Neuronal stem cell (in vitro differentiated cells): ENCODE results near the gene SEMA3B.

Experiments
- DNase-seq: peaks from one replicate; pipeline ENCODE4 v3.0.0-alpha.2; 2013; ENCODE audit warnings: low spot score
- H2AFZ ChIP-seq: one replicate; pipeline ENCODE4 v1.6.1; 2013; ENCODE audit warnings: mild to moderate bottlenecking, low read length, inconsistent platforms
- H2AK5ac ChIP-seq: 2 replicates; pipeline ENCODE4 v1.6.1; 2013; ENCODE audit warnings: low read depth, mild to moderate bottlenecking, inconsistent platforms, low read length, moderate library complexity, mixed read lengths
- H2BK120ac ChIP-seq: 2 replicates; pipeline ENCODE4 v1.6.1; 2013; ENCODE audit warnings: low read depth, mild to moderate bottlenecking, inconsistent platforms, low read length, moderate library complexity, mixed read lengths
- H2BK12ac ChIP-seq: one replicate; pipeline ENCODE4 v1.6.1; 2013; ENCODE audit warnings: low read length, inconsistent platforms
- H2BK15ac ChIP-seq: 2 replicates; pipeline ENCODE4 v1.6.1; 2013; ENCODE audit warnings: mild to moderate bottlenecking, low read length, inconsistent platforms, mixed read lengths
- H2BK5ac ChIP-seq: one replicate; pipeline ENCODE4 v1.6.1; 2013; ENCODE audit warnings: inconsistent platforms, mild to moderate bottlenecking, low read length, moderate library complexity
- H3K14ac ChIP-seq: one replicate; pipeline ENCODE4 v1.6.1; 2013; ENCODE audit warnings: low read length, inconsistent platforms
- H3K18ac ChIP-seq: 2 replicates; pipeline ENCODE4 v1.6.1; 2013; ENCODE audit warnings: low read length, inconsistent platforms
- H3K23ac ChIP-seq: 2 replicates; pipeline ENCODE4 v1.6.1; 2013; ENCODE audit warnings: low read depth, mild to moderate bottlenecking, mixed read lengths, low read length, inconsistent platforms; ENCODE audit not compliant: poor library complexity
- H3K27ac ChIP-seq: replicated peaks from 3 replicates; pipeline ENCODE4 v1.5.1; 2013; ENCODE audit warnings: low read length, inconsistent platforms
- H3K27me3 ChIP-seq, 3 experiments: 2 replicates each; pipeline ENCODE4 v1.6.1; 2013; ENCODE audit warnings: low read length in 3 of 3, mild to moderate bottlenecking in 2 of 3, inconsistent platforms in 1 of 3, low read depth in 1 of 3, mixed read lengths in 1 of 3, moderate library complexity in 1 of 3; ENCODE audit not compliant: control insufficient read depth in 3 of 3, insufficient read depth in 3 of 3
- H3K36me3 ChIP-seq, 2 donors: replicated peaks in 1 of 2; 2 replicates each; pipeline ENCODE4 v1.6.1; 2013; ENCODE audit warnings: low read length in 2 of 2; ENCODE audit not compliant: control insufficient read depth in 2 of 2, insufficient read depth in 2 of 2
- H3K4ac ChIP-seq: 2 replicates; pipeline ENCODE4 v1.6.1; 2013; ENCODE audit warnings: inconsistent platforms, mild to moderate bottlenecking, low read length, moderate library complexity
- H3K4me1 ChIP-seq, 2 donors: 1 replicate in 1 of 2; 2 replicates in 1 of 2; pipeline ENCODE4 v1.6.1; 2013; ENCODE audit warnings: low read length in 2 of 2, low read depth in 1 of 2; ENCODE audit not compliant: control insufficient read depth in 2 of 2, insufficient read depth in 1 of 2
- H3K4me2 ChIP-seq: one replicate; pipeline ENCODE4 v1.6.1; 2013; ENCODE audit warnings: mild to moderate bottlenecking, low read length, inconsistent platforms; ENCODE audit not compliant: insufficient read depth, poor library complexity, severe bottlenecking
- H3K4me3 ChIP-seq, 2 donors: 2 replicates each; pipeline ENCODE4 v1.5.1; 2013; ENCODE audit warnings: low read length in 2 of 2, mild to moderate bottlenecking in 2 of 2, inconsistent platforms in 1 of 2, moderate library complexity in 1 of 2
- H3K79me1 ChIP-seq: one replicate; pipeline ENCODE4 v1.6.1; 2013; ENCODE audit warnings: low read depth, mild to moderate bottlenecking, inconsistent platforms, low read length, moderate library complexity
- H3K9ac ChIP-seq: one replicate; pipeline ENCODE4 v1.6.1; 2013; ENCODE audit warnings: mild to moderate bottlenecking, low read depth, low read length, inconsistent platforms; ENCODE audit not compliant: poor library complexity
- H3K9me3 ChIP-seq, 2 donors: replicated peaks in 1 of 2; 2 replicates each; pipeline versions ENCODE3 to v1.6.1; 2013; ENCODE audit warnings: low read length in 2 of 2, mild to moderate bottlenecking in 2 of 2, inconsistent platforms in 1 of 2, low read depth in 1 of 2, mixed read lengths in 1 of 2, moderate library complexity in 1 of 2; ENCODE audit not compliant: control insufficient read depth in 2 of 2, insufficient read depth in 1 of 2
- H4K8ac ChIP-seq: one replicate; pipeline ENCODE4 v1.6.1; 2013; ENCODE audit warnings: low read depth, mild to moderate bottlenecking, inconsistent platforms, low read length, moderate library complexity
- H4K91ac ChIP-seq: one replicate; pipeline ENCODE4 v1.6.1; 2013; ENCODE audit warnings: low read length, low read depth, mild to moderate bottlenecking, inconsistent platforms; ENCODE audit not compliant: poor library complexity
- whole genome bisulfite sequencing, 2 donors: extraction: QIAGEN DNeasy Blood & Tissue Kit; methylation state at CpG; one replicate each; pipeline ENCODE4 v1.1.7; 2013; ENCODE audit warnings: missing lambda C conversion rate in 2 of 2, mixed read lengths in 1 of 2; ENCODE audit not compliant: insufficient read length in 2 of 2, insufficient replicate concordance in 1 of 2; ENCODE audit errors: extremely low coverage in 2 of 2; 5-methylcytosine and 5-hydroxymethylcytosine counted together

SEMA3B gene

GRCh38 chr3:50268276-50268675, 671 bp upstream of the SEMA3B start:
- Histone ChIP-seq H2BK120ac (no peak overlapping the region), H2AK5ac (peak overlapping the region; percentile 98), H3K4me1 (peaks cover 47 to 57% of the 10 kb centered on the region in 2 donors), H2BK12ac (no peak overlapping the region), H3K36me3 (no peaks in the 10 kb centered on the region), H2BK15ac (peak overlapping the region; percentile 98), H4K8ac (no peak overlapping the region), H3K14ac (no peak overlapping the region), H3K27me3 (peaks cover 0 to 3% (median 3%) of the 10 kb centered on the region in 3 experiments), H3K4ac (no peak overlapping the region), H3K9ac (peak overlapping the region; percentile 32), H3K23ac (no peak overlapping the region), H3K4me3 (peak overlapping the region in 1 of 2 donors; percentile 9), H3K4me2 (no peak overlapping the region), H3K27ac (no peak overlapping the region), H3K18ac (peak overlapping the region; percentile 94), H2BK5ac (peak overlapping the region; percentile 93), H3K79me1 (peaks cover 3% of the 10 kb centered on the region), H2AFZ (no peak overlapping the region), H4K91ac (no peak overlapping the region), H3K9me3 (no peaks in the 10 kb centered on the region)
- DNase-seq = no peak
- no CpG with 5 or more reads among the region's 3 CpGs for WGBS, 2 donors

- peak overlapping the region; percentile 98 for H2BK15ac ChIP-seq
- H3K79me1 ChIP-seq = peaks cover 3% of the 10 kb centered on the region
- H3K23ac ChIP-seq = peak overlapping the region; percentile 26
- H2BK5ac ChIP-seq = peak overlapping the region; percentile 93
- peak overlapping the region; percentile 93 for H4K91ac ChIP-seq
- peak overlapping the region; percentile 96 for H2BK12ac ChIP-seq
- H2BK120ac ChIP-seq = peak overlapping the region; percentile 35
- H3K4me1 ChIP-seq = peaks cover 37 to 50% of the 10 kb centered on the region in 2 donors
- peak overlapping the region; percentile 39 for H3K4ac ChIP-seq
- H2AK5ac ChIP-seq = peak overlapping the region; percentile 99
- no peaks in the 10 kb centered on the region for H3K36me3 ChIP-seq
- H3K27me3 ChIP-seq = peaks cover 6 to 15% (median 12%) of the 10 kb centered on the region in 3 experiments
- no peak overlapping the region for H2AFZ ChIP-seq
- H3K18ac ChIP-seq = peak overlapping the region; percentile 91
- no peak overlapping the region for H3K27ac ChIP-seq
- no peaks in the 10 kb centered on the region for H3K9me3 ChIP-seq
- DNase-seq = no peak
- H3K4me3 ChIP-seq = no peak overlapping the region
- H4K8ac ChIP-seq = no peak overlapping the region
- no peak overlapping the region for H3K4me2 ChIP-seq
- H3K9ac ChIP-seq = peak overlapping the region; percentile 83
- H3K14ac ChIP-seq = peak overlapping the region; percentile 87
- WGBS, 2 donors = no CpG with 5 or more reads among the region's 4 CpGs
Measured at GRCh38 chr3:50269460-50269859, 513 bp downstream of the SEMA3B start.

GRCh38 chr3:50269977-50270413, 1.0 kb downstream of the SEMA3B start:
- H2AK5ac ChIP-seq = peak overlapping the region; percentile 99
- WGBS, 2 donors = no CpG with 5 or more reads among the region's 8 CpGs
- peak overlapping the region; percentile 39 for H3K4ac ChIP-seq
- no peak overlapping the region for H3K4me2 ChIP-seq
- H3K23ac ChIP-seq = no peak overlapping the region
- H2BK12ac ChIP-seq = peak overlapping the region; percentile 96
- H3K36me3 ChIP-seq = no peaks in the 10 kb centered on the region
- peaks cover 37 to 52% of the 10 kb centered on the region in 2 donors for H3K4me1 ChIP-seq
- peak overlapping the region; percentile 91 for H3K18ac ChIP-seq
- no peak overlapping the region for H3K27ac ChIP-seq
- H3K4me3 ChIP-seq = no peak overlapping the region
- peak overlapping the region; percentile 87 for H3K14ac ChIP-seq
- peak overlapping the region; percentile 35 for H2BK120ac ChIP-seq
- DNase-seq = no peak
- peak overlapping the region; percentile 83 for H3K9ac ChIP-seq
- peaks cover 3% of the 10 kb centered on the region for H3K79me1 ChIP-seq
- H2BK5ac ChIP-seq = peak overlapping the region; percentile 93
- H3K27me3 ChIP-seq = peaks cover 7 to 20% (median 17%) of the 10 kb centered on the region in 3 experiments
- H2BK15ac ChIP-seq = peak overlapping the region; percentile 98
- H2AFZ ChIP-seq = no peak overlapping the region
- no peaks in the 10 kb centered on the region for H3K9me3 ChIP-seq
- peak overlapping the region; percentile 93 for H4K91ac ChIP-seq
- no peak overlapping the region for H4K8ac ChIP-seq

GRCh38 chr3:50270422-50271224, 1.7 kb downstream of the SEMA3B start:
- Histone ChIP-seq H3K9ac (no peak overlapping the region), H3K27ac (no peak overlapping the region), H2AFZ (no peak overlapping the region), H2BK15ac (peak overlapping the region; percentile 98), H3K23ac (no peak overlapping the region), H3K14ac (peak overlapping the region; percentile 47), H3K36me3 (no peaks in the 10 kb centered on the region), H3K4me2 (no peak overlapping the region), H3K18ac (peak overlapping the region; percentile 45), H3K4ac (no peak overlapping the region), H3K4me3 (no peak overlapping the region), H3K79me1 (peaks cover 2% of the 10 kb centered on the region), H2BK120ac (peak overlapping the region; percentile 35), H2BK12ac (peak overlapping the region; percentile 96), H3K9me3 (no peaks in the 10 kb centered on the region), H4K91ac (no peak overlapping the region), H3K4me1 (peaks cover 30 to 49% of the 10 kb centered on the region in 2 donors), H2BK5ac (peak overlapping the region; percentile 93), H3K27me3 (peaks cover 9 to 26% (median 23%) of the 10 kb centered on the region in 3 experiments), H4K8ac (no peak overlapping the region), H2AK5ac (peak overlapping the region; percentile 99)
- DNase-seq = no peak
- WGBS, 2 donors = no CpG with 5 or more reads among the region's 19 CpGs
